M059J (cell line): ENCODE measurements around the gene ASXL3. TPM values are rescaled to one million over a fixed set of nuclear protein-coding genes. Genes with fewer than 3 reads are reported as not detected.

ENCODE experiments used
- DNase-seq: peaks from one replicate; pipeline ENCODE4 v3.0.0-alpha.2; 2012; ENCODE audit warnings: low read depth
- total RNA-seq: library from RNA; depleted of rRNA; stranded (reverse); fragments of >200 nt; shearing (Covaris generic); gene quantifications from 2 replicates; pipeline ENCODE4 v1.2.3, GENCODE V29; 2014; rRNA removed

ASXL3 gene
- total RNA-seq = not detected in 2 replicates

GRCh38 chr18:33577685-33578517 is at the start of gene ASXL3:
Gene ASXL3 (plus strand): TSS chr18:33578219. CDS start chr18:33578632, 413 bp downstream.
- no peak for DNase-seq

- no peak for DNase-seq
Observed at GRCh38 chr18:33532978-33533377, 45.0 kb upstream of the ASXL3 start.

GRCh38 chr18:33536904-33537303 is 41.1 kb upstream of the ASXL3 start:
- DNase-seq = no peak

DNA sequence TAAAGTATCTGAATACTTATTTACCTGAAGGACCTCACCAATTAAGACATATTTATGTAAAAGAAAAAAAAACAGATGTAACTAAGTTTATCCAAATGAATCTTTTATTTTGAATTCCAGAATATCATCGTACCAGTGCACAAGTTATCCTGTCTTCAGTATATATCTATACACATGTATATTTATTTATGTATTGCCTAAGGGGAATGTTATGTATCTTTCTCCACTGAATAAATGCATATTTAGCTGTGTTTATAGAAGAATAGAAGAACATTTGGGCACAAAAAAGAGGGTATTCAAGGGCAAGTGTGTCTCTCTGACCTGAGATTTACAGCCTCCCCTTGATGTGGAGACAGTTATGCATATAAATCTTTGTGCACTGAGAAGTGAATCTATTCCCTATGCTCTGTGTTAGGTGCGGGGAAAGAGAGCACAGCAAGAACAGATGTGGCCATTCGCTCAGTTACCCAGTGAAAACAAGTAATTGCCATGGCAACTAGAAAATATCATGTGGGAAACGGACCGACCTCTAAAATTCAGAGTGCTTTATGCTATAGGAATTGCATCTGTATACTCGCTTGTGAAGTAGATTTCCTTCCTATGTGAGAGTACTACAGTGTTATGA is 39.5 kb upstream of the ASXL3 start:
- DNase-seq = no peak

- DNase-seq = no peak
Observed at GRCh38 chr18:33540392-33540791, 37.6 kb upstream of the ASXL3 start.

- DNase-seq = no peak
Observed at GRCh38 chr18:33541316-33541715, 36.7 kb upstream of the ASXL3 start.

DNA sequence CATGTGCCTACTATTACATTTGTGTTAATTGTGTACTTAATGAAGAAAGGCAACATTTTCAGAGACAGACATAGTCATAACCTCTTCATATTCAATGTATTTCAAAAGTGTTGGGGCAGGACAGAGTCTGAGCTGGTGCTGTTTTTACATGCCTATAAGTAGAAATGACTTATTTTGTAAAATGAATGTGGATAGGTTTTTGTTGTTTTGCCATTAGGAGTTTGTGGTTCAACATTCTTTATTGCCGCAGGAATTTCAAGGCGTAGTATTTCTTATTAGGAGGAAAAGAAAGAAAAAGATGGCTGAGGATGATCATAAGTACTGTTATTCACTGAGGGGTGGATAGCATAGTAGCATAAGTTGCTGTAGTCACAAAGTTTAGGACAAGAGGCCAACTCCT is 21.2 kb upstream of the ASXL3 start:
- no peak for DNase-seq

- DNase-seq = no peak
Observed at GRCh38 chr18:33557706-33558105, 20.3 kb upstream of the ASXL3 start.

- no peak for DNase-seq
Observed at GRCh38 chr18:33558529-33558928, 19.5 kb upstream of the ASXL3 start.

GRCh38 chr18:33560686-33561370 is 17.2 kb upstream of the ASXL3 start:
- no peak for DNase-seq

GRCh38 chr18:33562741-33563140 is 15.3 kb upstream of the ASXL3 start:
- DNase-seq = no peak

GRCh38 chr18:33567705-33568104 is 10.3 kb upstream of the ASXL3 start:
- no peak for DNase-seq

- no peak for DNase-seq
Observed at GRCh38 chr18:33571998-33572787, 5.8 kb upstream of the ASXL3 start.

DNA sequence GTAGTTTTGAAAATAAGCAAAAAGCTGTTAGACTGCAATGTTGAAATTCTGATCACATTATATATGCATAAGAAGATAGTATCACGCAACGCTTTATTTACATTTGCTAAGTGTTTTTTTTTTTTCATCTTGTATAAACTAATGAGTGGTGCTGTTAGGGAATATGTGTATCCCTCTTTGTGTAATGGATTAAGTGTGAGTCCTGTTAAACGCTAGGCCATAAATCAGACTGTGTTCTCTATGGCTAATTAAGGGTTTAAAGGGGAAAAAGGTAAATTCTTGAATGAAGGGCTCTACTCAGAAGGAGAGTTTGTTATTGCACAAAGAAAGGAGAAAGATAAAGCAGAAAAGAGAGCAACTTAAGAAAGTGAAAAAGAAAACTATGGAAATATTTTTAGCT is 4.8 kb upstream of the ASXL3 start:
- DNase-seq = no peak

GRCh38 chr18:33575451-33575850 is 2.6 kb upstream of the ASXL3 start:
- no peak for DNase-seq

DNA sequence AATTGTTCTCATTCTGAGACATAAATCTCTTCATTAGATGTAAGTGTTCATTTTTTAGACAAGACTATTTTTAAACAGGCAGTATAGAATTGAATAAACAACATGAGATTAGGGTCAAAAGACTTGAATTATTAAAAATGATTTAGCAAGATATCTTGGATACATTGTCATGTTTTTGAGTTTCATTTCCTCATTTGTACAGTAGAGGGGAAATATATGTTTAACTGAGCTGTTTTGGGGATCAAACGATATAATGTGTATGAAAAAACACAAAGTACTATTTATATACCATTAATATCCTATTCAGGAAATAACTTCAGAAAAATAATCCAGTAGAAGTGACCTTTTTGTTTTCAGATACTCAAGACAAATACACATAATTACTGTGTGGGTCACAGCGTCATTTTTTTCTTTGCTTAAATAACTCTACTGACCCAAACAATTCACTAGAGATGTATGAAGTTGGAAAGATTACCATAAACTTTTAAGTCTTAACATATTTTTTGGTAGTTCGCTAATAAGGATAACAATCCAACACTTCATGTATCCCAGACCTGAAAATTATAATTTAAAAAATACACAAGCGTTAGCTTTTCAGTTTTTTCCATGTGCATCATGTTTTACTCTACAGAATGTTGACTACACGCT is 896 bp upstream of the ASXL3 start:
- no peak for DNase-seq

GRCh38 chr18:33578518-33579348 is 714 bp downstream of the ASXL3 start:
- DNase-seq = no peak

GRCh38 chr18:33579349-33580215 is 1.6 kb downstream of the ASXL3 start:
- no peak for DNase-seq

DNA sequence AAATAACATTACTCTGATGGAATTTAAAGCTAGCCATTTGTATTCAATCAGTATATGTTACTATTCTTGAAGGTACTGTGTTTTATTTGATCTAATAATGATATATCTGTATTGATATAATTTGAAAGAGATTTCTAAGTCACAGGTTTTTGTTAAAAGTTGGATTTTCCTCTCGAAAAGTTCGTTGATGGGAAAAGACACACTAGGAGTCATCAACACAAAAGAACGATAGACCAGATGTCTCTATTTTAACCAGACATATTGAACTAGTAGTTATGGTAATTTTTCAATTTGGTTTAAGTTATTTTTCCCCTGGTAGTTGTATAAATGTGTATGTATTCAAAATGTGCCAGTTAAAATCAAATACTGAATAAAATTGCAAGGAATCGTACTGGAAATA is 2.5 kb downstream of the ASXL3 start:
- DNase-seq = no peak

DNA sequence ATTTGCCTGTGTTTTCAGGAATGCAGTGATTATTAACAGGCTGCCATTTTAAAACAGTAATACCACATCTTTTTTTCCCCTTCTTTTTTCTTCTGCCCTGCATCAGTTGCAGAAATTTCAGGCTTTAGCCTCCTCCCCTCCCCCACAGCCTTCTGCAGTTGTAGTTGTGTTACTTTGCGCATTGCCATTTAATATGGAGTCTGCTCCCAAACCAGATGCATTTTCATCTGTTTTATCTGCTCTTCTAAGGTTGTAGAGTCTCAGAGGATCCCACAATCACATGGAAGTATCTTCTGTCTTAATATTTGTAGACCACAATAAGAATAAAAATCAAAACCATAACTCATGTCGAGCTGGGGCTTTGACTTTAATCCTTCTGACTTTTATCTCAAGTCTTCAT is 3.8 kb downstream of the ASXL3 start:
- DNase-seq = no peak
